ENCODE results near the gene PDK2.
A peak's percentile ranks its signal among the peaks of the same experiment; 100 is the strongest.

PDK2 gene

GRCh38 chr17:50151937-50152547 is 56.9 kb downstream of the PDK2 start:
- peak overlapping the region; percentile 77 for H3K4me3 ChIP-seq (ENCODE audit: control insufficient read depth, low read depth, low read length)
- TF ChIP-seq, protein P1, sequence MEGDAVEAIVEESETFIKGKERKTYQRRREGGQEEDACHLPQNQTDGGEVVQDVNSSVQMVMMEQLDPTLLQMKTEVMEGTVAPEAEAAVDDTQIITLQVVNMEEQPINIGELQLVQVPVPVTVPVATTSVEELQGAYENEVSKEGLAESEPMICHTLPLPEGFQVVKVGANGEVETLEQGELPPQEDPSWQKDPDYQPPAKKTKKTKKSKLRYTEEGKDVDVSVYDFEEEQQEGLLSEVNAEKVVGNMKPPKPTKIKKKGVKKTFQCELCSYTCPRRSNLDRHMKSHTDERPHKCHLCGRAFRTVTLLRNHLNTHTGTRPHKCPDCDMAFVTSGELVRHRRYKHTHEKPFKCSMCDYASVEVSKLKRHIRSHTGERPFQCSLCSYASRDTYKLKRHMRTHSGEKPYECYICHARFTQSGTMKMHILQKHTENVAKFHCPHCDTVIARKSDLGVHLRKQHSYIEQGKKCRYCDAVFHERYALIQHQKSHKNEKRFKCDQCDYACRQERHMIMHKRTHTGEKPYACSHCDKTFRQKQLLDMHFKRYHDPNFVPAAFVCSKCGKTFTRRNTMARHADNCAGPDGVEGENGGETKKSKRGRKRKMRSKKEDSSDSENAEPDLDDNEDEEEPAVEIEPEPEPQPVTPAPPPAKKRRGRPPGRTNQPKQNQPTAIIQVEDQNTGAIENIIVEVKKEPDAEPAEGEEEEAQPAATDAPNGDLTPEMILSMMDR (conservative IDR thresholded peaks at IDR 0.05; ENCODE audit: control insufficient read depth, insufficient read depth, low read depth, low read length), result no peak
- DNase-seq (ENCODE audit: low read depth), result peak; percentile 86

DNA sequence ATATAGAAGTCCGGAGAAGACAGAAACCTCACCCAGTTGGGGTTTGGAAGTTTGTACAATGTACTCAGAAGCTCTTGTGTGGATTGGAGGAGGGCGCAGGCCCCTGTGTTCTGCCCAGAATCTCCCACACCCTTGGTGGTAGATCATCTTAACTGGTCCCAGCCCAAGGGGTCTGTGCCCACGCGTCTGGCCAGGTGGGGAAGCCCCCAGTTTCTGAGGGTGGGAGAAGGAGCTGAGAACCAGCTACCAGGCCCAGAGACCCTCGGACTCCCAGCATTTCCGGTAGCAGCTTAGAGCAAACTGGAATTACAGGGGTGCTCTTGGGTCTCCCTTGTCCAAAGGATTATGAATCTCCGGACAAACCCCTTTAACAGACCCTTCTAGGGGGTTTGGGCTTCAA is 57.6 kb downstream of the PDK2 start:
- DNase-seq (ENCODE audit: low read depth), result no peak
- H3K4me3 ChIP-seq (ENCODE audit: control insufficient read depth, low read depth, low read length), result no peak overlapping the region
- TF ChIP-seq, protein P1 (conservative IDR thresholded peaks at IDR 0.05; ENCODE audit: control insufficient read depth, insufficient read depth, low read depth, low read length), result no peak

- DNase-seq (ENCODE audit: low read depth), result no peak
- H3K4me3 ChIP-seq (ENCODE audit: control insufficient read depth, low read depth, low read length), result no peak overlapping the region
- TF ChIP-seq, protein P1 (conservative IDR thresholded peaks at IDR 0.05; ENCODE audit: control insufficient read depth, insufficient read depth, low read depth, low read length), result no peak
These were observed 58.8 kb downstream of the PDK2 start for GRCh38 chr17:50153650-50154575.

DNA sequence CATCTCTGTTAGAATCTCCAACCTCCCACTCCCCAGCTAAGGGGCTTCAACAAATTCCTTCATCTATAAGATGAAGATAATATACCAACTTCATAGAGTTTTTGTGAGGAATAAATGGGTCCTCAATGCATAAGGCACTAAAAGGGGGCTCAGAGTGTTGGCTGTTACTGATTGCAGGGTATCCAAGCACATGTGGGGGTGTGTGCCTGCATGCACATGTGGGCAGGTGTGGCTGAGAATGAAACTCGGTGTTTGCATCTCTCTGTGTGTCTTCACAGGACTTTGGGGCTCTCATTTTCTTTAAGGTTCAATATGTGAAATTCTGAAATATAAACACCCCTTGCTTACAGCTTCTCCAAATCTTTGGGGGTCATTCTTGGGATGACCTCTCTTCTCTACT is 59.5 kb downstream of the PDK2 start:
- TF ChIP-seq, protein P1 (conservative IDR thresholded peaks at IDR 0.05; ENCODE audit: control insufficient read depth, insufficient read depth, low read depth, low read length), result no peak

DNA sequence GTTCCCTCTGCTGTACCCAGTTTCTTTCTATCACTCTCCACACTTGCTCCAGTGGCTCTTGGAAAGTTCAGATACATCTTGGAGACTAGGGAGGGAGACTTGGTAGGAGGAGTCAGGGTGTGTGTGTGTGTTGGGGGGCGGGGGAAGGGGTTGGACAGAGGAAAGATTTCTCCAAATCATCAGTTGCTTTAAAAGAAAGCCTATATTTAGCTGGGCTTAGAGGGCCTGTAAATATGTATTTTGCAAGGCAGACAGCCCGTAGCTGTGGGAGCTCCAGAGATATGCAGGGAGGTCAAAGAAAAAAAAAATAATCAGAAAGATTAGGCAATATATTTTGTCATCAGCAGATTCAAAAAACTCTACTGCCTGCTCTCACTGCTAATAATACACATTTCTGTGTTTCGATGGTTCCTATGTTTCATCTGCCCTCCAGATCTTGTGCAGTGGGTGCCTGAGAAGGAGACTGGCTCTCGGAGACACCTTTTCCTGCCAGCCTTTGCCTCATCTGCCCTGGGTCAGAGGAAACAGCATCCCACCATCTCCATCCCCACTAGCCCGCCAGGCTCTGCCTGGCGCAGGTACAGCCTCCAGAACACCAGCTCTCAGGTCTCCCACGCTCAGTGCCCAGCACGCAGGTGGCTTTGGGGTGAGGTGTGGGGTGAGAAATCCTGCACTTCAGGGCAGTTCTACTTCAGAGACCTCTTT is 60.1 kb downstream of the PDK2 start:
- TF ChIP-seq, protein P1 (conservative IDR thresholded peaks at IDR 0.05; ENCODE audit: control insufficient read depth, insufficient read depth, low read depth, low read length), result no peak
- no peak for DNase-seq (ENCODE audit: low read depth)
- no peak overlapping the region for H3K4me3 ChIP-seq (ENCODE audit: control insufficient read depth, low read depth, low read length)

More for the DNA sequence above, 59.5 kb downstream of the PDK2 start:
- no peak overlapping the region for H3K4me3 ChIP-seq (ENCODE audit: control insufficient read depth, low read depth, low read length)
- no peak for DNase-seq (ENCODE audit: low read depth)

DNA sequence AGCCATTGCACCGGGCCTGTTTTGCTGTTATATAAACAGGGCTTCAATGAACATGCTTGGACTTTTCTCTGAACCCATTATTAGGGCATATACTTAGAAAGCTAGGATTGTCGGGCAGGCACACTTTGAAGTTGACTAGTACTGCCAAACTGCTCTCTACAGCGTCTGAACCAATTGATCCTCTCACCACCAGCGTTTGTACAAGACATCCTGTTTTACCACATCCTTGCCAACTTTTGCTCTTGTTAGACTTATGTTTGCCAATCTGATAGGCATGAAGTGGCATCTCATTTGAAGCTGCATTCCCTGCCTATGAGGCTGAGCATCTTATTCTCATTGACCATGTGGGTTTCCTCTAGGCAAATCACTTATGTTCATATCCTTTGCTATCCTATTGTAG is 62.7 kb downstream of the PDK2 start:
- no peak overlapping the region for H3K4me3 ChIP-seq (ENCODE audit: control insufficient read depth, low read depth, low read length)
- no peak for DNase-seq (ENCODE audit: low read depth)
- TF ChIP-seq, protein P1 (conservative IDR thresholded peaks at IDR 0.05; ENCODE audit: control insufficient read depth, insufficient read depth, low read depth, low read length), result no peak

All from fibroblast of mammary gland (primary cell).